Astrocyte of the cerebellum (primary cell): Measurements from ENCODE around the gene M6PR.

Source experiments
- DNase-seq: peaks from one replicate; pipeline ENCODE4 v3.0.0-alpha.2; 2011; ENCODE audit warnings: low read depth
- H3K4me3 ChIP-seq: 2 replicates; pipeline ENCODE4 v1.5.1; 2011; ENCODE audit warnings: mild to moderate bottlenecking, low read depth, low read length, moderate library complexity
- CTCF ChIP-seq: IDR thresholded peaks from 2 replicates; pipeline ENCODE4 v1.5.1; 2012; ENCODE audit warnings: low read length, low read depth, moderate library complexity, mild to moderate bottlenecking; ENCODE audit errors: missing control alignments
- in situ Hi-C: cut with HindIII; loops from 2 replicates; pipeline ENCODE4 v1.10.0; 2017; ENCODE audit warnings: low sequenced_read_pairs

M6PR gene

GRCh38 chr12:8969861-8970411 is 20.5 kb upstream of the M6PR start:
- TF ChIP-seq CTCF, result no peak
- in situ Hi-C loops, result no loop called here
- no peak for DNase-seq
- H3K4me3 ChIP-seq, result no peak overlapping the region

GRCh38 chr12:8968761-8969160 is 19.3 kb upstream of the M6PR start:
- no peak for TF ChIP-seq CTCF
- in situ Hi-C loops, result no loop called here
- no peak overlapping the region for H3K4me3 ChIP-seq
- DNase-seq, result no peak

GRCh38 chr12:8960176-8960575 is 10.7 kb upstream of the M6PR start:
- no peak overlapping the region for H3K4me3 ChIP-seq
- in situ Hi-C loops, result loop anchor here (5.0 kb wide), 1 partner anchor 77 kb away; no protein-coding TSS in a partner anchor
- DNase-seq, result no peak
- no peak for TF ChIP-seq CTCF

DNA sequence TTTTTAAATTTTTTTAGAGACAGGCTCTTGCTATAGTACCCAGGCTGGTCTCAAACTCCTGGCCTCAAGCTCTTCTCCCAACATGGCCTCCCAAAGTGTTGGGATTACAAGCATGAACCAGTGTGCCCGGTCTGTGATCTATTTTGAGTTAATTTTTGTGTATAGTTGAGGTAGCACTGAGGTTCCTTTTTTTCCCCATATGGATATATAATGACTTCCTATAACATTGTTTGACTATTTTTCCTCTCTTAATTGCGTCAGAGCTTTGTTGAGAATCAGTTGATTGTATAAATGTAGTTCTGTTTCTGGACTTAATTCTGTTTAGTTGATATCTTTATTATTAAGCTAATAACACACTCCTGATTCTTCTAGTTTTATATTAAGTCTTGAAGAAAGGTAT is 8.6 kb upstream of the M6PR start:
- no peak overlapping the region for H3K4me3 ChIP-seq
- in situ Hi-C loops, result no loop called here
- no peak for DNase-seq

GRCh38 chr12:8957561-8957960 is 8.1 kb upstream of the M6PR start:
- no peak overlapping the region for H3K4me3 ChIP-seq
- no peak for TF ChIP-seq CTCF
- in situ Hi-C loops, result no loop called here
- no peak for DNase-seq

More for the DNA sequence above, 8.6 kb upstream of the M6PR start:
- TF ChIP-seq CTCF, result no peak

- in situ Hi-C loops, result no loop called here
Measured at GRCh38 chr12:8956772-8957171, 7.3 kb upstream of the M6PR start.

More at GRCh38 chr12:8956772-8957171, 7.3 kb upstream of the M6PR start:
- no peak for TF ChIP-seq CTCF
- no peak for DNase-seq
- no peak overlapping the region for H3K4me3 ChIP-seq
